ENCODE measurements around the gene SRPK2. TPM values are rescaled to one million over a fixed set of nuclear protein-coding genes. Genes with fewer than 3 reads are reported as not detected.

SRPK2 gene
- total RNA-seq, 1 experiment from 2014 or later: 54.4 TPM

DNA sequence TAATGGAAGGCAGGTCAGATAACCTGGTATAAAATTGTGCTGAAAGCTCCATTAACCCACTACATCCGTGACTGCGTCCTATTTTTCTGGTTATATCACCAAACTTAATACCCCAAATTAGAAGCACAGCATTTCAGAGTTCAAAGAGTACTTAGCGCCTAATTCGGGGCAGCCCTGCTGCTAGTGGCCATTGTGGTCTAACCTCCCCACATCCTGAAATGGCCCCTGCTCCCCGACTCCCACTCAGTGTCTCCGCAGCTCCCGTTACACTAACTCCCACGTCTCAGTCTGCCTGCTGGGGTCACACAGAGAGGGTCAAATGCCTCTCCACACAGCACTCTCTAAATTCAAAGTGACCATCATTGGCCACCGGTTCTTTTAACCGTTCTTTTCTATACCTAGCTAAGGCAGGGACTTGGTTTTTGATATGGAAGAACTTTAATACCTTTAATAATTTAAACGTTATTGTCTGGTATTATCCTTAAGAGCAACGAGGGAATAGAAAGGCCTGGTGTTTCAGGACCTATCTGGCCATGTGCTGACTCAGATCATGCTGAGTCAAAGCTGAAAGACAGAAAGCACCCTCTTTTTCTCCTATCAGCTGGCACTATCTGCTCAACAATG, 257.6 kb downstream of the SRPK2 start:
- CTCF ChIA-PET: interaction anchor here (0.6 to 1.3 kb wide), 7 partner anchors 10 to 942 kb away, joined by 3 to 5 read pairs (median 3); no protein-coding TSS in a partner anchor
- intact Hi-C loops (cut with micrococcal nuclease): no loop called here
- TF ChIP-seq, protein P1, sequence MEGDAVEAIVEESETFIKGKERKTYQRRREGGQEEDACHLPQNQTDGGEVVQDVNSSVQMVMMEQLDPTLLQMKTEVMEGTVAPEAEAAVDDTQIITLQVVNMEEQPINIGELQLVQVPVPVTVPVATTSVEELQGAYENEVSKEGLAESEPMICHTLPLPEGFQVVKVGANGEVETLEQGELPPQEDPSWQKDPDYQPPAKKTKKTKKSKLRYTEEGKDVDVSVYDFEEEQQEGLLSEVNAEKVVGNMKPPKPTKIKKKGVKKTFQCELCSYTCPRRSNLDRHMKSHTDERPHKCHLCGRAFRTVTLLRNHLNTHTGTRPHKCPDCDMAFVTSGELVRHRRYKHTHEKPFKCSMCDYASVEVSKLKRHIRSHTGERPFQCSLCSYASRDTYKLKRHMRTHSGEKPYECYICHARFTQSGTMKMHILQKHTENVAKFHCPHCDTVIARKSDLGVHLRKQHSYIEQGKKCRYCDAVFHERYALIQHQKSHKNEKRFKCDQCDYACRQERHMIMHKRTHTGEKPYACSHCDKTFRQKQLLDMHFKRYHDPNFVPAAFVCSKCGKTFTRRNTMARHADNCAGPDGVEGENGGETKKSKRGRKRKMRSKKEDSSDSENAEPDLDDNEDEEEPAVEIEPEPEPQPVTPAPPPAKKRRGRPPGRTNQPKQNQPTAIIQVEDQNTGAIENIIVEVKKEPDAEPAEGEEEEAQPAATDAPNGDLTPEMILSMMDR (IDR thresholded peaks at IDR 0.05; ENCODE audit: unreplicated experiment): no peak
- no peaks in the 10 kb centered on the region for H3K27me3 Mint-ChIP-seq (ENCODE audit: insufficient read depth, unreplicated experiment)
- no peak overlapping the region for H3K27ac Mint-ChIP-seq (ENCODE audit: low read depth, unreplicated experiment)
- peaks cover 46% of the 10 kb centered on the region for H3K36me3 Mint-ChIP-seq (ENCODE audit: insufficient read depth, unreplicated experiment)
- POLR2A ChIA-PET: no interaction called here
- no TSS peak for BruUV-seq (replicated peaks)
- H3K4me1 Mint-ChIP-seq (ENCODE audit: insufficient read depth, unreplicated experiment): no peaks in the 10 kb centered on the region
- H3K4me3 Mint-ChIP-seq (ENCODE audit: unreplicated experiment): no peak overlapping the region
- no peak for DNase-seq (ENCODE audit: unreplicated experiment)
- H3K9me3 Mint-ChIP-seq (ENCODE audit: unreplicated experiment): no peaks in the 10 kb centered on the region

DNA sequence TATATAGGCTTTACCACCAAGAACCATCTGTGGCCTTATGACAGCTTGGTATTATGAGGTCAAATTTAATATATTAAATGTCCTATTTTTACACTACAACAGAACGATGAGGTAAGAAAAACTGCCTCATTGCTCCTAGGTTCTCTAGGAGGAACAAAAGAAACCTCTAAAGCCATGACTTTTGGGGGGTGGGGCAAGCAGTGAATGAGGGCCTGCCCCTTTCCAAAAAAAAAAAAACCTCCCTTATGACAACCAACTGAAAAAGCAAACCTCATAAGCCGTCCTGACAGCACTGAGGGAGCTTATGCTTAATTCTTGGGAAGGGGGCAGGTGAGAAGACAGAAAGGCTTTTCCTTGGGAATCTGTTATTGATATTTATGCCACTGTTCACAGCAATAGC, 258.1 kb downstream of the SRPK2 start:
- ChIA-PET CTCF (interaction anchor here (0.6 to 2.4 kb wide), 7 partner anchors 10 to 941 kb away, joined by 3 to 11 read pairs (median 3); no protein-coding TSS in a partner anchor), POLR2A (interaction anchor here (1.0 kb wide), 1 partner anchor 13 kb away, joined by 3 read pairs; no protein-coding TSS in a partner anchor)
- intact Hi-C loops (cut with micrococcal nuclease): no loop called here

DNA sequence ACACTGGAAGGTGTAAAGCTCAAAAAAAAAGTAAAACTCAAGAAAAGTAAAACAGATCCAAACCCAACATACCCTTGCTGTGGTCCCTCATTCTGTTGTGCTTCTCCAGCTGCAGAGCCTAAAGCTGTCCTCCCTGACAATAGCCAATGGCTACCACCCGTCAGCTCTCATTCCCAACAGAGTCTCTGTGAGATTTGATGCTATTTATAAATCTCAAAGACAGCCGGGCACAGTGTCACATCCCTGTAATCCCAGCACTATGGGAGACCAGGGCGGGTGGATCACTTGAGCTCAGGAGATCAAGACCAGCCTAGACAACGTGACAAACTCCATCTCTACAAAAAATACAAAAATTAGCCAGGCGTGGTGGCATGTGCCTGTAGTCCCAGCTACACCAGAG, 258.7 kb downstream of the SRPK2 start:
- TF ChIP-seq, protein P1 (IDR thresholded peaks at IDR 0.05; ENCODE audit: unreplicated experiment): no peak
- ChIA-PET POLR2A (interaction anchor here (1.0 kb wide), 1 partner anchor 13 kb away, joined by 3 read pairs; no protein-coding TSS in a partner anchor), CTCF (interaction anchor here (1.1 to 2.4 kb wide), 3 partner anchors 10 to 28 kb away, joined by 3 to 11 read pairs (median 5); no protein-coding TSS in a partner anchor)
- no peak for DNase-seq (ENCODE audit: unreplicated experiment)
- H3K27me3 Mint-ChIP-seq (ENCODE audit: insufficient read depth, unreplicated experiment): no peaks in the 10 kb centered on the region
- H3K27ac Mint-ChIP-seq (ENCODE audit: low read depth, unreplicated experiment): no peak overlapping the region
- no TSS peak for BruUV-seq (replicated peaks)
- no peaks in the 10 kb centered on the region for H3K9me3 Mint-ChIP-seq (ENCODE audit: unreplicated experiment)
- H3K36me3 Mint-ChIP-seq (ENCODE audit: insufficient read depth, unreplicated experiment): peaks cover 44% of the 10 kb centered on the region
- intact Hi-C loops (cut with micrococcal nuclease): no loop called here
- no peaks in the 10 kb centered on the region for H3K4me1 Mint-ChIP-seq (ENCODE audit: insufficient read depth, unreplicated experiment)
- no peak overlapping the region for H3K4me3 Mint-ChIP-seq (ENCODE audit: unreplicated experiment)

More for the DNA sequence above, 258.1 kb downstream of the SRPK2 start:
- Mint-ChIP-seq H3K36me3 (ENCODE audit: insufficient read depth, unreplicated experiment) (peaks cover 42% of the 10 kb centered on the region), H3K27ac (ENCODE audit: low read depth, unreplicated experiment) (no peak overlapping the region), H3K27me3 (ENCODE audit: insufficient read depth, unreplicated experiment) (no peaks in the 10 kb centered on the region), H3K4me3 (ENCODE audit: unreplicated experiment) (no peak overlapping the region), H3K4me1 (ENCODE audit: insufficient read depth, unreplicated experiment) (no peaks in the 10 kb centered on the region), H3K9me3 (ENCODE audit: unreplicated experiment) (no peaks in the 10 kb centered on the region)
- no peak for DNase-seq (ENCODE audit: unreplicated experiment)
- TF ChIP-seq, protein P1 (IDR thresholded peaks at IDR 0.05; ENCODE audit: unreplicated experiment): no peak
- no TSS peak for BruUV-seq (replicated peaks)

DNA sequence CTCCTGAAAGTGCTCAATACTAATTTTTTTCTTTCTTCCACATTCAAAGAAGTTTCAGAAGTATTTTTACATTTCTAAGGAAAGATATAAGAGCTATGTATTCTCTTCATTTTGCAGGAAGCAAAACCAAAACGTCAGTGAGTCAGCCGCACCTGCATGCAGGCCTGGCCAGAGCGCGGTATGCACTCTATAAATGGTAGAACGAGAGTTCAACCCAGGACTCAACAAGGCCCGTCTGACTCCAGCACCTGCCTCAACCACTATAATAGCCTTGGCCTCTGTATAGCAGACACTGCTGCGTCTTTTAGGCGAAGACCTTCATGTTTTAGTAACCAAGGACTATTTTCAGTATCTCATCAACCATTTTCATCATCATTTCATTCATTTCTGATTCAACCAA, 261.5 kb downstream of the SRPK2 start:
- TF ChIP-seq, protein P1 (IDR thresholded peaks at IDR 0.05; ENCODE audit: unreplicated experiment): no peak
- BruUV-seq (replicated peaks): no TSS peak
- Mint-ChIP-seq H3K4me3 (ENCODE audit: unreplicated experiment) (no peak overlapping the region), H3K27me3 (ENCODE audit: insufficient read depth, unreplicated experiment) (no peaks in the 10 kb centered on the region), H3K36me3 (ENCODE audit: insufficient read depth, unreplicated experiment) (peaks cover 52% of the 10 kb centered on the region), H3K9me3 (ENCODE audit: unreplicated experiment) (no peaks in the 10 kb centered on the region), H3K27ac (ENCODE audit: low read depth, unreplicated experiment) (no peak overlapping the region), H3K4me1 (ENCODE audit: insufficient read depth, unreplicated experiment) (no peaks in the 10 kb centered on the region)
- ChIA-PET POLR2A (interaction anchor here (0.7 to 1.0 kb wide), 2 partner anchors 17 to 50 kb away, joined by 3 read pairs; no protein-coding TSS in a partner anchor), CTCF (interaction anchor here (0.6 to 1.8 kb wide), 3 partner anchors 9 to 89 kb away, joined by 3 to 7 read pairs (median 5); no protein-coding TSS in a partner anchor)
- intact Hi-C loops (cut with micrococcal nuclease): no loop called here
- no peak for DNase-seq (ENCODE audit: unreplicated experiment)

Measured in MCF 10A (cell line).